Memory B cell (primary cell): ENCODE measurements around the gene ADI1.

ENCODE experiments used
- ATAC-seq: fragments of 150-1000 bp; cut with Tn5 transposase; 2 replicates; pipeline ENCODE4 v1.10.0; 2021; ENCODE audit warnings: low read depth, mild to moderate bottlenecking, moderate library complexity
- DNase-seq, 2 donors: peaks; one replicate each; pipeline ENCODE4 v3.0.0; 2022; ENCODE audit warnings: low spot score in 2 of 2
- H3K27ac Mint-ChIP-seq: one replicate; pipeline ENCODE4 v1.8.0; 2022; ENCODE audit warnings: mild to moderate bottlenecking, moderate library complexity, mixed read lengths
- H3K27me3 Mint-ChIP-seq: one replicate; pipeline ENCODE4 v1.8.0; 2022; ENCODE audit warnings: mixed read lengths
- H3K36me3 Mint-ChIP-seq: one replicate; pipeline ENCODE4 v1.8.0; 2022; ENCODE audit warnings: mild to moderate bottlenecking, mixed read lengths
- H3K4me1 Mint-ChIP-seq: one replicate; pipeline ENCODE4 v1.8.0; 2022; ENCODE audit warnings: mixed read lengths
- H3K4me3 Mint-ChIP-seq: one replicate; pipeline ENCODE4 v1.8.0; 2022; ENCODE audit warnings: mild to moderate bottlenecking, moderate library complexity, mixed read lengths
- H3K9me3 Mint-ChIP-seq: one replicate; pipeline ENCODE4 v1.8.0; 2022; ENCODE audit warnings: mixed read lengths

Gene ADI1

GRCh38 chr2:3476321-3476984, 42.9 kb downstream of the ADI1 start:
- Mint-ChIP-seq H3K27me3 (no peaks in the 10 kb centered on the region), H3K4me1 (peaks cover 7% of the 10 kb centered on the region), H3K36me3 (peaks cover 29% of the 10 kb centered on the region), H3K4me3 (no peak overlapping the region), H3K9me3 (no peaks in the 10 kb centered on the region), H3K27ac (no peak overlapping the region)
- no peak for DNase-seq
- ATAC-seq, result no peak

GRCh38 chr2:3475771-3476170, 43.6 kb downstream of the ADI1 start:
- ATAC-seq, result no peak
- peaks cover 7% of the 10 kb centered on the region for H3K4me1 Mint-ChIP-seq
- H3K27me3 Mint-ChIP-seq, result no peaks in the 10 kb centered on the region
- no peaks in the 10 kb centered on the region for H3K9me3 Mint-ChIP-seq
- H3K36me3 Mint-ChIP-seq, result peaks cover 29% of the 10 kb centered on the region
- no peak for DNase-seq
- no peak overlapping the region for H3K27ac Mint-ChIP-seq
- H3K4me3 Mint-ChIP-seq, result no peak overlapping the region

DNA sequence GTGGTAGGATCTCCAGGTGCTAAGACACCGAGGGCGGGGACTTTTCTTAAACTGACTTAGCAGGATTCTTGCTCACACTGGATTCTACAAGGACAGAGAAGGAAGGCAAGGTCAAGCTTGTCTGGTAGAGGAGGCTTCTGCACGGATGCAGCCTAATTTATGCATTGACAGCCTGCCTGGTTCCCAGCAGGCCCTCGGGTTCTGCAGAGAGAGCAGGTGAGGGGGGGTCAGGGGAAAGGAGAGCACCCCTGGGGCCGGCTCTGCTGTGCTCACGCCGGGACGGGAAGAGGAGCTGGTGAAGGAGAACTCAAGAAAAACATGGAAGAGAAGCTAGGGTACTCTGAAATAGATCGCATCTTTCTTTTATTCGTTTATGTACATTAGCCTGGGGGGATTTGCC, 46.4 kb downstream of the ADI1 start:
- no peak for ATAC-seq
- DNase-seq, result no peak
- Mint-ChIP-seq H3K4me3 (no peak overlapping the region), H3K27ac (peak overlapping the region; percentile 7), H3K36me3 (peaks cover 35% of the 10 kb centered on the region), H3K4me1 (no peaks in the 10 kb centered on the region), H3K9me3 (no peaks in the 10 kb centered on the region), H3K27me3 (no peaks in the 10 kb centered on the region)

- H3K4me3 Mint-ChIP-seq, result no peak overlapping the region
- H3K36me3 Mint-ChIP-seq, result peaks cover 37% of the 10 kb centered on the region
- no peak for DNase-seq
- no peak overlapping the region for H3K27ac Mint-ChIP-seq
- no peak for ATAC-seq
- H3K27me3 Mint-ChIP-seq, result no peaks in the 10 kb centered on the region
- no peaks in the 10 kb centered on the region for H3K4me1 Mint-ChIP-seq
- no peaks in the 10 kb centered on the region for H3K9me3 Mint-ChIP-seq
Measured at GRCh38 chr2:3472296-3472695, 47.0 kb downstream of the ADI1 start.

- Mint-ChIP-seq H3K27ac (no peak overlapping the region), H3K27me3 (no peaks in the 10 kb centered on the region), H3K36me3 (peaks cover 37% of the 10 kb centered on the region), H3K9me3 (no peaks in the 10 kb centered on the region), H3K4me3 (no peak overlapping the region), H3K4me1 (no peaks in the 10 kb centered on the region)
- DNase-seq (no peak), ATAC-seq (no peak)
Measured at GRCh38 chr2:3470856-3471737, 48.2 kb downstream of the ADI1 start.

GRCh38 chr2:3470166-3470651, 49.1 kb downstream of the ADI1 start:
- peaks cover 37% of the 10 kb centered on the region for H3K36me3 Mint-ChIP-seq

DNA sequence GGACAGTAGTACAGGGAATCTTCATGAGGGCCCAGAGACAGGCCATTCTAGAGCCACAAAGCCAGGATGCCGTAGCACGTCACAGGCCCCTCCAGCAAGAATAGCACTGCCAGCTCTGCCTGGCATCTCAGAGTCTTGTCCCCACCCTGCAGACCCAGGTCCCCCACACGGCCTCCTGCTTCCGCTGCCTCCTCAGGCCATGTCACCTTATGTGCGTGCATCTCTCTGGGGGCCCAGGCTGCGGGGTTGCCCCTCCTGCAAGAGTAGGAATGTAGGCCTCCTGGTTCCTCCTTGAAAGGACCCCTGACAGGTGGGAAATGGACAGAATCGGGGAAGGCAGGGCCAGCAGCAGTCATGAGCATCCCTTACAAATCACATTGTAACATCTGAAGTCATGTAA, 49.8 kb downstream of the ADI1 start:
- Mint-ChIP-seq H3K9me3 (no peaks in the 10 kb centered on the region), H3K36me3 (peaks cover 36% of the 10 kb centered on the region), H3K27ac (no peak overlapping the region), H3K27me3 (no peaks in the 10 kb centered on the region), H3K4me3 (no peak overlapping the region), H3K4me1 (no peaks in the 10 kb centered on the region)
- ATAC-seq, result no peak
- no peak for DNase-seq

More at GRCh38 chr2:3470166-3470651, 49.1 kb downstream of the ADI1 start:
- DNase-seq, result no peak
- Mint-ChIP-seq H3K4me3 (no peak overlapping the region), H3K27ac (no peak overlapping the region), H3K9me3 (no peaks in the 10 kb centered on the region), H3K4me1 (no peaks in the 10 kb centered on the region), H3K27me3 (no peaks in the 10 kb centered on the region)
- ATAC-seq, result no peak

DNA sequence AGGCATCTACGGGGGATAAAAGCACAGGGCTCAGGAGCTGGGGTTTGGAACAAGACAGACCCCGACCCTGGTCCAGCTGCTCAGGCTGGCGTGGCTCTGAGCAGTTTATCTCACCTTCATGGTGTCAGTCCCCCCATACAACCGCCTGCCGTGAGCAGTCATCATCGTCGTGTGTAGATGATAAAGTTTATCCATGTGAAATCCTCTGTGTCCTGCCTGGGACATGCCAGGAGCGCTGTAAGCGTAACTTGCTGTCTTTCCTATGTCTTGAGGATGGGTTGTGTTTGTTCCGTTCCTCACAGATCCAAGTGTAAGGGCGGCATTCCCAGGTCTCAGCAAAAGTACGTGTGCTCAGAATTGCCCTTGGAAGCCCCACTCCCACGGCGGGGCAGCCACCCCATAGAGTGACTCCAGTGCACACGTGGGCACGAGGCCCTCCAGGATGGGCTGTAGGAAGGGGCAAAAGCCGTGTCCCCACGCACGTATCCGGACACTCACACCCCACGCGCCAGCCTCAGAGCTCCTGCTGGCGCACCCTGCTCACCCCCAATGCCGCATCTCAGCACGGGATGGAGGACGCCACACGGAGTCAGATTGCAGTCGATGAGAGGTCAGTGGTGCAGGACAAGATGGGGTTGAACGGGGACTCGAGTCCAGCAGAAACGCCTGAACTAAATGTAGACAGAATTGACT, 50.9 kb downstream of the ADI1 start:
- ATAC-seq (no peak), DNase-seq (no peak)
- Mint-ChIP-seq H3K27ac (peak overlapping the region; percentile 23), H3K4me3 (no peak overlapping the region), H3K36me3 (peaks cover 36% of the 10 kb centered on the region), H3K27me3 (no peaks in the 10 kb centered on the region), H3K9me3 (no peaks in the 10 kb centered on the region), H3K4me1 (no peaks in the 10 kb centered on the region)

DNA sequence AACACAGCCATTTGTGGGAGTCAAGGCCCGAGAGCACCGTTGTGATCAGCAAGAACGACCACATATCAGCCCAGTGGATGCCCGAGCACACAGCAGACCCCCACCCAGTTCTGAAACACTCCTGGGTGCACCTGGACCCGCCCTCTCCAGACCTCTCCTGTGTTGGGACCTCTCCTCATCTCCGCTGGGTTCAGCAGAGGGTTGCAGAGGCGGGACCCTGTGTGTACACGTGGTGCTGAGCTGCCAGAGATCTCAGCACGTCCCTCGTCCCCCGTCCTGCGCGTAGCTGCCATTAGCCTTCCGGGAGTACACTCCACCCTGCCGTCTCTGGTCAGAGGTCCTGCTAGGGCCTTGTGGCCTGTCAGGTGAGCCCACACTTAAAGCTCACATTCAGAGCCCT, 51.7 kb downstream of the ADI1 start:
- H3K4me3 Mint-ChIP-seq, result no peak overlapping the region
- H3K27me3 Mint-ChIP-seq, result no peaks in the 10 kb centered on the region
- no peaks in the 10 kb centered on the region for H3K9me3 Mint-ChIP-seq
- no peak for DNase-seq
- peaks cover 32% of the 10 kb centered on the region for H3K36me3 Mint-ChIP-seq
- peak overlapping the region; percentile 23 for H3K27ac Mint-ChIP-seq
- peaks cover 4% of the 10 kb centered on the region for H3K4me1 Mint-ChIP-seq
- no peak for ATAC-seq

- H3K36me3 Mint-ChIP-seq, result peaks cover 26% of the 10 kb centered on the region
- no peak overlapping the region for H3K27ac Mint-ChIP-seq
- H3K9me3 Mint-ChIP-seq, result no peaks in the 10 kb centered on the region
- H3K4me3 Mint-ChIP-seq, result no peak overlapping the region
- peaks cover 4% of the 10 kb centered on the region for H3K4me1 Mint-ChIP-seq
- H3K27me3 Mint-ChIP-seq, result no peaks in the 10 kb centered on the region
- ATAC-seq (no peak), DNase-seq (no peak)
Measured at GRCh38 chr2:3466966-3467365, 52.4 kb downstream of the ADI1 start.

DNA sequence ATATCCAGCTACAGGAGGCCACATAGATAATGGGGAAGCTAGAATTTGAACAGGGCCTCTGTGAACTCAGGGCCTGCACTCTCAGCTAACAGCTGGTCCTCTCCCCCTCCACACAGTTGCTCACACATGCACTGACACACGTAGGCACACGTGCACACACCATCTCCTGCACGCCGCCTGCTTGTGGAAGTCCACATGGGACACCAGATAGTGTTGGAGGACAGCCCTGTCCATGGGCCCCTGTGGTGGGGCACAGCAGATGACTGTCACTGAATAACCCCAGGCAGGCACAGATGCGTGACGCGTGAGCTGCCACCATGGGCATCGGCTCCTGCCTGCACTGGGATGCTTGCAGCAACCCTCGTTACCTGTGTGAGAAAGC, 52.9 kb downstream of the ADI1 start:
- no peak for ATAC-seq
- no peaks in the 10 kb centered on the region for H3K9me3 Mint-ChIP-seq
- H3K27me3 Mint-ChIP-seq, result no peaks in the 10 kb centered on the region
- DNase-seq, result no peak
- no peak overlapping the region for H3K4me3 Mint-ChIP-seq
- H3K36me3 Mint-ChIP-seq, result peaks cover 23% of the 10 kb centered on the region
- peaks cover 7% of the 10 kb centered on the region for H3K4me1 Mint-ChIP-seq
- H3K27ac Mint-ChIP-seq, result no peak overlapping the region

GRCh38 chr2:3465844-3466481, 53.4 kb downstream of the ADI1 start:
- Mint-ChIP-seq H3K4me1 (peaks cover 7% of the 10 kb centered on the region), H3K36me3 (peaks cover 23% of the 10 kb centered on the region), H3K9me3 (no peaks in the 10 kb centered on the region), H3K27ac (no peak overlapping the region), H3K27me3 (no peaks in the 10 kb centered on the region), H3K4me3 (no peak overlapping the region)
- DNase-seq (no peak), ATAC-seq (no peak)

- DNase-seq, result no peak
- peaks cover 7% of the 10 kb centered on the region for H3K4me1 Mint-ChIP-seq
- H3K9me3 Mint-ChIP-seq, result no peaks in the 10 kb centered on the region
- H3K36me3 Mint-ChIP-seq, result peaks cover 21% of the 10 kb centered on the region
- H3K27ac Mint-ChIP-seq, result no peak overlapping the region
- no peak overlapping the region for H3K4me3 Mint-ChIP-seq
- ATAC-seq, result no peak
- H3K27me3 Mint-ChIP-seq, result no peaks in the 10 kb centered on the region
Measured at GRCh38 chr2:3465328-3465727, 54.0 kb downstream of the ADI1 start.
